NCI-H2107 treated with DMSO at 0.1 percent for 48 hours (cell line): ENCODE results near the gene CTSH.

Experiments used
- DNase-seq: peaks from one replicate; lab custom pipeline; 2025; ENCODE audit not compliant: unreplicated experiment; lab: John Stamatoyannopoulos, UW

CTSH gene, protein sequence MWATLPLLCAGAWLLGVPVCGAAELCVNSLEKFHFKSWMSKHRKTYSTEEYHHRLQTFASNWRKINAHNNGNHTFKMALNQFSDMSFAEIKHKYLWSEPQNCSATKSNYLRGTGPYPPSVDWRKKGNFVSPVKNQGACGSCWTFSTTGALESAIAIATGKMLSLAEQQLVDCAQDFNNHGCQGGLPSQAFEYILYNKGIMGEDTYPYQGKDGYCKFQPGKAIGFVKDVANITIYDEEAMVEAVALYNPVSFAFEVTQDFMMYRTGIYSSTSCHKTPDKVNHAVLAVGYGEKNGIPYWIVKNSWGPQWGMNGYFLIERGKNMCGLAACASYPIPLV

DNA sequence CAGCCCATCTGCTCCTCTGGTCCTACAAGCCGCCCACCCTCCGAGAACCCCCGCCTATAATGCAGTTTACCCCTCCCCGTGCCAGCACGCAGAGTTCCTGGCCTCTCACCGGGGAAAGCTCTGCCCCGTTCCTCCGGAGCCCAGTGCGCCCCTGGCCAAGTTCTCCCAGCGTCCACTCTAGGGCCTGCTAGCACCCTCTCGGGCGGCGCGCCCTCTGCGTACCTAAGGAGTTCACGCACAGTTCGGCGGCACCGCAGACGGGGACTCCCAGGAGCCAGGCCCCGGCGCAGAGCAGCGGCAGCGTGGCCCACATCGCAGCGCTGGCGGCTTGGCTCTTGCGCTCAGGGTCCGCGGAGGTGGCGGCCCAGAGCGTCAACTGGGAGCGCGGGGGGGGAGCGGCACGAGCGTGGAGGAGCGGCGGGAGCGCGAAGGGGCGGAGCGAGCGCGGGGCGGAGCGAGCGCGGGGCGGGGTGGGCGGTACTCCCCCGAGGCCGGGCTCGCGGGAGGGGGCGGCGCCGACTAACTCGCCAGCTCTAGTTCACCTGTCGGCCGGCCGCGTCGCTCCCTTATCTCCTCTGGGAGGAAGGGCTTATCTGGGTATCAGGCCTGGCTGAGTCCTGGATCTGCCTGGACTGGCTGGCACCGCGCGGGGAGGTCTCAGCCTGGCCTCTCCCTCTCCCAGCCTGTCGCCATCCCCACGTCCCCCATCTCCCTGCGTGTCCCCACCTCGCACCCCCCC is at the start of gene CTSH:
Gene CTSH (minus strand): TSS at position 378 of the 739 bp plus-strand sequence. CDS start 65 bp downstream, at position 313.
- DNase-seq, result peak; percentile 34

DNA sequence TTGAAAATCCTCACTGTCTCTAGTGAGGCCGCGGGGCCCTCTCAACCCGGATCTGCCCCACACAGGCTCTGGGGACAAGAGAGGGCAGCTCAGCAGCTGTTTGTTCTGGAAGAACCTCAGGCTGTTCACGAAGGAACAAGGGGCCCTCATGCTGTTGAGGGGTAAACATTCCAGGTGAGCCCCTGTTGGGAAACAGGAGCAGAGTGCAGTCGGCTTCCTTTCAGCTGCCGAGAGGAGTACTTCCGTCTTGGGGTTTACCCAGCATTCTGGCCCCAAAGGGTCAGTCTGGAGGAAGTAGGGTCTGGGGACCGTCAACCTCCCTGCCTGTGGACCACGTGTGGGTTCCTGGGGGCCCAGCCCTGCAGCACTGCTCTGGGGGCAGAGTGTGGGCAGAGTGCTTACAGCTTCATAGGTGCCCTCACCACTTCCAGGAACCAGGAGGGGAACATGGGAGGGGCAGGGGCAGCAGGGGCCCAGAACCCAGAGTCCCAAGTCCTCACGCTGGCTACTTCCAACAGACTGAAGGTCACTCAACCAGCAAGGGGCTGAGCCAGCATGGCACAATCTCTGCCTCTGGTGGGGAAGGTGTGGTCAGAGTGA is 49.2 kb upstream of the CTSH start:
- no peak for DNase-seq

DNA sequence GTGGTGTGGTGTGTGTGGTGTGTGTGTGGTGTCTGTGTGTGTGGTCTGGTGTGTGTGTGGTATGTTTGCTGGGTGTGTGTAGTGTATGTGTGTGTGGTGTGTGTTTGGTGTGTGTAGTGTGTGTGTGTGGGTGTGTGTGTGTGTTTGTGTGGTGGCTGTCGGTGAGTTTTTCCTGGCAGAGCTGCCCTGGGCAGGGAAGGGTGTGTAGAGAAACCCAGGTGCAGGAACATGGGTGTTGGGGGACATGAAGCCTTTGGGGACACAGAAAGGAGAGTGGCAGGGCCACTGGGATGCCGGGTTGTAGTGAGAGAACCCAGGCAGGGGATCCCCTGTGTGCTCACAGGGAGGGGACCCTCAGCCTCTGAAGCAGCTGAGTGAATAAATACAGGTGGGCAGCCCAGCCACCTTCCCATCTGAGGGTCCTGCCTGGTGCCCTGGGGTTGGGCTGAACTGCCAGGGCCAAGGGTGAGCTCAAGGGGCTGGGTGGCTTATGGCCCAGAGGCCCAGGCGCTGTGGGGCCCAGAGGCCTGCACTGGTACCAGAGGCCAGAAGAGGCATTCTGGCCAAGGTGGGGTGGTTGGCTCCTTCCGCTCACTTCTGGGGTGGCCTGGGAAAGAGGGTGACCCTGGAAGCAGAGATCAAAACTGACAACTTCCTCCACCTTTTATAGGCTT is 48.5 kb upstream of the CTSH start:
- DNase-seq, result no peak

DNA sequence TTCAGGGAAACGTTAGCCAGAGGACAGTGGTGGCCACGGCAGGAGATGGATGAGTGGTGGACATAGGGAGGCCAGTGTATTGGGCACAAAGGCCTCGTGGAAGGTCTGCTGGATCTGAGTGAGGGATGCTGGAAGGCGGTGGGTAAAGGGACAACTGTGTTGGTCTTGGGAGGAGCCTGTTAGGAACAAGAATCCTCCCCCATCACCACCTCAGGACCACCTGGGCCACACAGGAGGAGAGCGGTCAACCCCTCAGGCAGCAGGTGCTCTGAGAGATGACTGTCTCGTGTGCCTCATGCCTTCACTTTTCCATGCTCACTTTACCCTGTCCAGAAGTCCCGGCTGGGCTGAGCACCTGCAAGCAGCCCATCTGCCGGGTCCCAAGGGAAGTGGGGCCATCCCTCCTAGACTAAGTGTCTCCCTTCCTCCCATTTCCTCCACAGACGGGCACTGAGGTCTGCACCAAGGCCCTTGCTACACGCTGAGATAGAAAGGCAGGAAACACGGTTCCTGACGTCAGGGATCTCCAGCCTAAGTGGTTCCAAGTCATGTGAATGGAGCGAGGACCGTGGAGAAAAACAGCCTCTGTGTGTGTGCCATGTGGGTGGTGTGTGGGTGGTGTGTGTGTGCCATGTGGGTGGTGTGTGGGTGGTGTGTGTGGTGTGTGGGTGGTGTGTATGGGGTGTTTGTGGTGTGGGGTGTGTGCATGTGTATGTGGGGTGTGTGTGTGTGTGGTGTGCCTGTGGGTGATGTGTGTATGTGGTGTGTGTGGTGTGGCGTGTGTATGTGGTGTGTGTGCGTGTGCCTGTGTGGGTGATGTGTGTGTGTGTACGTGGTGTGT is 47.8 kb upstream of the CTSH start:
- DNase-seq, result no peak

DNA sequence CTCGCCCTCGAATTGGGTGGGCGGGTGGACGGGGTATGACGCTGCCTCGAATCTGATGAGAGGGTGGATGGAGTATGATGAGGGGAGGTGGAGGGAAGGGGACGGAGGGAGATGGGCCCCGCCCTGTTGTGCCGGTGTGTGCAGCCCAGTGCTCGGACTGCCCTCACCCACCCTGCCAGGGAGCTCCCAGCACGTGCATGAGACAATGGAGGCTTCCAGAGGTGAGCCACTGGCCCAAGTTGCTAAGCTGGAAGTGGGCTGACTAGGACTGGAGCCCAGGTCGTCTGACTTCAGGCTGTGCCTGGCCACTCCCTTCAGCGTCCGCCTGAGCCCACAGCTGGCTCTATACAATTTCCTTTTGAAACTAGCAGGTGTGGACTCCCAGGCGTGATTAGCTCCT is 47.0 kb upstream of the CTSH start:
- DNase-seq, result no peak

DNA sequence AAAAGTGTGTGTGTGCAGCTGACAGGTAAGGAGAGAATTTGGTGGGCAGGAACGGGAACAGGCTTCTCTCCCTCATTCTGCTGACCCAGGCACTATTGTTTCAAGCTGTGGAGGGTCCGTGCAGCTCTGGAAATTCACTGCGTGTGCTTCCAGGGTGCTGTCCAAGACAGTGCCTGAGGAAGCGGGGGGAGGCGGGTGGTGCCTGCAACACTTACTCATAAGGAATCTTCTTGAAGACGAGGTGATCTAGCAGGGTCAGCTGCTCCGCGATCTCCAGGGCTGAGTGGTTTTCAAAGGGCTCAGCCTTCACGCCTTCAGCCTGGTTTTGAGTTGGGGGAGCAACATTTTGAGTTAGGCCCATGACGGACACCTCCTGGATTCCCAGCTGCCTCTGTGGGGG is 46.6 kb upstream of the CTSH start:
- no peak for DNase-seq

DNA sequence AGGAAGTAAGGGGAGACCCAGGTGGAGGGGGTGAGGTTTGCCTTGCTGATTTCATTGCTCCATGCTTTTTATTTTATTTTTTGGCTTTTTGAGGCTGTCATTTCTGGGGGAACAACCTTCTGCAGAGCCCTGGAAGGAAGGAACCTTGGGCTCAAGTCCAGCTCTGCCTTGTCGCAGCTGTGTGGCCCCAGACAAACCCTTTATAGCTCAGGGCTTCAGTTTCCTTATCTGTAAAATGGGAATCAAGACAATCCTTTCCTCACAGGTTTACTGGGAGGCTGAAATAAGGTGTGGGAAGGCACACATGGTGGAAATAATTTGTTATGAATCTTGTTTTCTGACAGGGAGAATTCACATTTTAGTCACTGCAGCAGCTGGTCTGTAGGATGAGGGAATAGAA is 45.4 kb upstream of the CTSH start:
- DNase-seq, result no peak

DNA sequence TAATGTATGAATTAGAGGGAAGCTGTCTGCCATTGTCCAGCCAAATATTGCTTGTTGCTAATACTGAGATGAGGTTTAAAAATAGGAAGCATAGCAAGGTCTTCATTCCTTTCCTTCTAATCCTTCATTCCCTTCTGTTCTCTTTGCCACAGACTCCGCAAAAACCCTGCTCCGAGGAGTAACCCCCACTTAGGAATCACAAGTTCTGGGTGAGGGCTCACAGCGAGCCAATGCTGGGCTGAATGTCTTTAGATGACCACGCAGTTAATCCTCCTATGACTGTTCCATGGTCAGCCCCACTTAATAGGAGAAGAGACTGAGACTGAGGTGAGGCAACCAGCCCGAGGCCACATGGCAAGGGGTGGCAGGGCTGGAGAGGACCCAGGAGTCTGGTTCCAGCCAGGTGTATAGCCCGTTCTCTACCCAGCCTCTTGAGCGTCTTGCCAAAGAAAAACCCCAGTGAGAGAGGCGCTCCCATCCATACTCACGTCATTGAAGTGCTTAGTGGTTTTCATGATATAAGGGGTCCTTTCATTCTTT is 44.9 kb upstream of the CTSH start:
- no peak for DNase-seq

DNA sequence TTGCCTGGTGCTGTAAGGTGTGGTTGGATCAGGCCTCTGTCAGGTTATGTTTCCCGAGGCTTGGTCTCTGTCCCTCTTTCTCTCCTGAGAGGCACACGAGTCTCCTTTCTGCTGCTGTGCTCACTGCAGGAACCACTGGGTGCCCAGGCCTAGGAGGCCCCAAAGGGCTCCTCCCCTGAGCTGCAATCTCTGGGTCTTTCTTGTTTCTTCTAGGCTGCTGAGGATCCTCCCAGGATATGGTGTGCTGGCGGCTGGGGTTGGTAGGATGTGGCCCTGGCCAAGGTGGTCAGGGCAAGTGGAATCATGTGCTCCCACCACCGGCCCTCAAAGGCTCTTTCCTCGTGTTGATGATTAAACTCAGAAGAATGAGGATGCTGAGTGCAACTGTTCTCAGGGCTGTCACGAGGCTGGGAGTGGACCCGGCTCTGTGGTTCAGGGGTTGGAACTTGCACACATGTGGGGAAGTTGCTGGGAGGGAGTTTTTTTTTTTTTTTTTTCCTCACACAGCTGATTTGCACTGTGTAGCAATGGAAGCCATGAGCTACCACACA is 43.6 kb upstream of the CTSH start:
- no peak for DNase-seq

DNA sequence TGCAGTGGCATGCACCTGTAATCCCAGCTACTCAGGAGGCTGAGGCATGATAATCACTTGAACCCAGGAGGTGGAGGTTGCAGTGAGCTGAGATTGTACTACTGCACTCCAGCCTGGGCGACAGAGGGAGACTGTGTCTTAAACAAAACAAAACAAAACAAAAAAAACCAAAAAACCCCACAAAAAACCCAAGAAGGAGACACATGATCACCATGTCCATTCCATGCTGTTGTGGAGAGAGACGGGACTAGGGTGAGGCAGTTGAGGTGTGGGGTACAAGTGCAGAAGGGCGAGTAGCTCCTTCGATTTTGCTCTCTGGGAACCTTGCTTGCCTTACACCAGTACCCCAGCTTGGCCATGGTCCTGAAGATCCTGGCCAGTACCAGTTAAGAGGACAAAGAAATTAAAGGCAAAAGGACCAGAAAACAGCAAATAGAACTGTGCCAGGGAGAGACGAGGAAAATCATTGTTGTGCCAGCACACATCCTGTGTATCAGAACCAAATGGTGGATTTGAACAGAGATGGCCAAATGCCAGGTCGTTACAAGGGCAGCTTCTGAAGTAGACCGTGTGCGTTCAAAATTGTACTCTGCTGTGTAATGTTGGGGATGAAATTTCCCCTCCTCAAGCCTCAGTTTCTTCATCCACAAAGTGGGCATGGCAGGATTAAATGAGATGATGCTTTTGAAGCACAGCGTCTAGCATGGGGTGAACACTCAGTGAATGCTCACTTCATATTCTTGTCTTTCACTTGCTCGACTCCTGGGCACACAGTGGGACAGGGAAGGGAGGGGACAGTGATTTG is 42.9 kb upstream of the CTSH start:
- DNase-seq, result no peak

DNA sequence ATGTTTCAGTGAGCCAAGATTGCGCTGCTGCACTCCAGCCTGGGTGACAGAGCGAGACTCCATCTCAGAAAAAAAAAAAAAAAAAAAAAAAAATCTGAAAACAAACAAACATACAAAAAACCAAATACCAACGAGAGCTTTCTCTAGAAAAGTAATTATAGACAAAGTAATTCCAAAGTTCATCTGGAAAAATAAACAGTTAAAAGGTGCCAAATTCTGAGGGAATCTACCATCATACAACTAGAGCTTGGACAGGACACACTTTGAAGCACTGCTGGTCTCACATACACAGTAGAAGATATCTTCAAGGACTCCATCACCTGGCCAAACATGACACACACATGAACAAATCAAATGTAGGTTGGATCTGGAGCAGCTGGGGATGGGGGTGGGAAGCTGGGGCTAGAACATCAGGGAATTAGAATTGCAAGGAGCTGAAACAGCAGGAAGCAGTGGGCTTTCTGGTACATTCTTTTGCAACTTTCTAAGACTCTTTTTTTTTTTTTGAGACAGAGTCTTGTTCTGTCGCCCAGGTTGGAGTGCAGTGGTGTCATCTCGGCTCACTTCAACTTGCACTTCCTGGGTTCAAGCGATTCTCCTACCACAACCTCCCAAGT is 41.1 kb upstream of the CTSH start:
- DNase-seq, result no peak

DNA sequence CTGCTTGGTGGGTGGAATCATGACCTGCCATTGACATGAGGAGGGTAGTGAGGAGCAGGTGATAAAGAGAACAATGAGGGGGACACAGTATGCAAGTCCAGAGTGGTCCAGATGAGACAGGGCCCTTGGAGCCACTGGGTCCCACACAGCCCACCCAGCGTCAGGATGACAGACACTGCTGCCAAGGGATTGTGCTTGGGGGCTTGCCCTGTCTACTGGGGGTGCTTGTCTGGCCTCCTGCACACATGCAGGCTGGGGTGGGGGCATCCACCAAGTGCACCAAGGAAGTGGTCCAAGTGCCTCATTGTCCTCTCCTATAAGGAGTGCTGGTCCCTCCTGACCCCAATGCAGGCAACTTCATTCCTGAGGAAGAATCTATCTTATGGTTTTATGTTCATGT is 39.2 kb upstream of the CTSH start:
- no peak for DNase-seq

DNA sequence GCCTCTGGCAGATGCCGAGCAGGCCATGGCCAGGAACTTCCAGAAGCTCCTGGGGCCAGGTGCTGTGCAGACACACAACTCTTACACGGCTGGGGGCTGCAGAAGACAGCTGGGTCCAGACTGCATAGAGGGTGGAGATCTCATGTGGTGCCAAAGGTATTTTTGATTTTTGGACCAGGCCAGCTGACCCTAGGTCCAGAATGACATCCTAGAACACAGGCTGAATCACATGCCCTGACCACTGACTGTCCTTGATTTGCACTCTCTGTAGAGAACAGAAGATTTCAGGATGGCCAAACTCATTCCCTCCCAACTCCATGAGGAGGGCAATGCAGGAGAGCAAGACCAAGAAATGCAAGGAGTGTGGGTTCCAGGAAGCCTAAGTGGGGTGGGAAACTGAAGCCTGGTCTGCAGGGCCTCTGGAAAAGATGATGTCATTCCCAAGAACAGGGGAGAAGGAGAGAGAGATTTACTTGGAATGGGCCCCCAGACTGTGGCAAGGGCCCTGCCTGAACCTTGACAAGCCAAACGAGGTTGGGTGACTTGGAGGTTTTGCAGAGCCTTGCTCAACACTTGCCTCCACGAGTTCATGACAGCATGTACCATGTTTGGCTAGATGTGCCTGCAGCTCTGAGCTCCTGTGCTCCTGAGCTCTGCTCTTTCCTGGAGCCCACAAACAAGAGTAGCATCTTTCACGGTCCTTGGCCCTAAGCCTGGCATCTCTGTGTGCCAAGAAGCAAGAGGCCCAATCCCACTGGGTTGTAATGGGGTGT is 38.5 kb upstream of the CTSH start:
- DNase-seq, result no peak

DNA sequence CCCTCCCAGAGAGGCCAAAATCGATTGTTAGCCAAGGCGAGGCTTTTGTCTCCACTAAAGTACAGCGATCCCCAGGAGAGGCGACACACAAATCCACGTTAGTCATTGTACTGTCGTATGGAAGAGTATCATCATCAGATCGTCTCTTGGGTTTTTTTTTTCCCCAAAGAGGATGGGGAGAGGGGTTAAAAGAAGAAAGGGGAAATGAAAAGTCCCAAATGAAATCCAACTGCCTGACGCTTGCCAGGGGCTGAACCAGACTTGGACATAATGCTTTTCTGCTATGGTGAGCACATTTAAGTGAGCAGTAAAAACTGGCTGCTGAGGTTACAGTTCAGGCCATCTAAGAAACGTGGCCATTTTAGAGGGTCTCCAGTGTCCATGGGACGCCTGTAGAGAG is 37.9 kb upstream of the CTSH start:
- no peak for DNase-seq

DNA sequence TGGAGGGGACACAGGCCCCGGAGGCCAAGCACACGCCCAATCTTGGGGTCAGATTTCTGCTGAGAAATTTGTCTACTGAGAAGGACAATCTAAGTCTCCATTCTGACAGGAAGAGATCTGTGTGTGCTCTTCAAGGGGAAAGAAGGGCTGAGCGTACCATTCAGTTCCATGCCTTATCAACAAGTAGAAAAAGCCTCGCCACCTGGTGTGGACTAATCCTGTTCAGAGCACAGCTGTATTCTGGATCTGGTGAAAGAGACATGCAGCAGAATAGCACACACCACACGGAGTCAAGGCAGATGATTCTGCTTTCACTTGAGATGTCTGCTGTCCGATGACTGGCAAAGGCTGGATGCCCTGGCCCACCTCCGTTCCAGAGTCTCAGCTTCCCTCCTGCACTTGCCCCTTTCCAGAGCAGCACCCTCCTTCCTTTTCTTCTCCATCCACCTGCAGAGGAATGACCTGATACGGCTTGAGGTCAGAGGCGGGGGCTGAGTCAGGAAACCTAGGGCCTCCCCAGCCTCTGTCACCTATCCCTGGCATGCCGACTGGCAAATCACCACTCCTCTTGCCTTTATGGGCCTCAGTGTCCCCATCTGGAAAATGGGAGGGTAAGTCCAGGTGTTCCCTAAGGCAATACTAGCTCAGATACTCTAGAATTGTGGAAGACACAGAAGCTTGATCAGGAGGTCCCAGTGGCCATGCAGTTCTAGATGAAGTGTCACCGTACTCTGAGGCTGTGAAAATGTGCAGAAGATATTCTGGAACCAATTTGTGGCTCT is 36.9 kb upstream of the CTSH start:
- no peak for DNase-seq

DNA sequence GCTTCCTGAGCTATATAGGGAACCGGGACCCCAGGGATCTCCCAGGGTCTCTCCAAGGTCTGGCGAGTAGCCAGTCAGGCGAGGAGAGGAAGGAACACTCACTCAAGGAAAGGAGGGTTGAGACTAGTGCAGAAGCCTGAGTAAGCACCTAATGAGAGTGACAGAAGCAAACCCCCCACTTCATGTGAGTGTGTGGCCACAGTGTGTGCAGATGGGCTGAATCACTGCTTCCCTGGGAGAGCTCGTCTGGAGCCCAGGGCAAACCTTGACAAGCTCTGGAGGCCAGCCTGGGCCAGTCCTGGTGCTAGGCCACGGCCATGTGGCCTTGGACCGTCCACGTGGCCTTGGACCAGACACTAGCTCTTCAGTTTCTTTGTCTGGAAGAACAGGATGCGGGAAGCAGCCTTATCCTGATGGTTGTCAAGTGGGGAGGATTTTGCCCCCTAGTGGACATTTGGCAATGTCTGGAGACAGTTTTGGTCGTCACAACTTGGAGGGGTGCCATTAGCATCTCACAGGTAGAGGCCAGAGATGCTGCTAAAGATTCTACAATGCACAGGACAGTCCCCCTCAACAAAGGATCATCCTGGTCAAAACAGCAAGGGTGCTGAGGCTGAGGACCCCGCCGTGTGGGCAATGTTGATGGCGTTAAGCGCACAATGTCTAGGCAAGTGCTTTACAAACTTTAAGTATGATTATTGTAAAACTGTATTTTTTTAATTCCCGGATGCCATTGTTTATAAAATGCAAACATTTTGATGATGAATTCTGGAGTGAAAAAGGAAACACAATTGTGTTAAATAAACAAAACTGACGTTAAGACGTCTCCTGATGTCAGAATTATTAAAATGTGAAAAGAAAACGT is 34.8 kb upstream of the CTSH start:
- DNase-seq, result no peak
